ENCODE data around the gene S100B. TPM values are rescaled to one million over a fixed set of nuclear protein-coding genes. Genes with fewer than 3 reads are reported as not detected.
"Not testable (repeated sequence)": the region's sequence is repeated elsewhere in the genome, so short reads cannot be mapped to it uniquely, and the experiment has no call there.

S100B gene
- total RNA-seq, 3 donors from 2014 or later, result 25.6 to 242 (median 61.3) TPM

GRCh38 chr21:46597031-46597430 lies 7.9 kb downstream of the S100B start:
- Histone ChIP-seq H3K4me1 (no peaks in the 10 kb centered on the region), H3K4me3 (no peak overlapping the region), H3K9me3 (peaks cover 5 to 12% of the 10 kb centered on the region in 2 donors), H3K36me3 (no peaks in the 10 kb centered on the region), H3K27me3 (no peaks in the 10 kb centered on the region), H3K27ac (peak overlapping the region in 1 of 2 donors; percentile 25)
- DNase-seq (ENCODE audit: low spot score in 2 of 2), result no peak
- TF ChIP-seq POLR2A (IDR thresholded peaks at IDR 0.05), result no peak
- no peak for TF ChIP-seq POLR2AphosphoS5 (IDR thresholded peaks at IDR 0.05)
- TF ChIP-seq, protein P1, sequence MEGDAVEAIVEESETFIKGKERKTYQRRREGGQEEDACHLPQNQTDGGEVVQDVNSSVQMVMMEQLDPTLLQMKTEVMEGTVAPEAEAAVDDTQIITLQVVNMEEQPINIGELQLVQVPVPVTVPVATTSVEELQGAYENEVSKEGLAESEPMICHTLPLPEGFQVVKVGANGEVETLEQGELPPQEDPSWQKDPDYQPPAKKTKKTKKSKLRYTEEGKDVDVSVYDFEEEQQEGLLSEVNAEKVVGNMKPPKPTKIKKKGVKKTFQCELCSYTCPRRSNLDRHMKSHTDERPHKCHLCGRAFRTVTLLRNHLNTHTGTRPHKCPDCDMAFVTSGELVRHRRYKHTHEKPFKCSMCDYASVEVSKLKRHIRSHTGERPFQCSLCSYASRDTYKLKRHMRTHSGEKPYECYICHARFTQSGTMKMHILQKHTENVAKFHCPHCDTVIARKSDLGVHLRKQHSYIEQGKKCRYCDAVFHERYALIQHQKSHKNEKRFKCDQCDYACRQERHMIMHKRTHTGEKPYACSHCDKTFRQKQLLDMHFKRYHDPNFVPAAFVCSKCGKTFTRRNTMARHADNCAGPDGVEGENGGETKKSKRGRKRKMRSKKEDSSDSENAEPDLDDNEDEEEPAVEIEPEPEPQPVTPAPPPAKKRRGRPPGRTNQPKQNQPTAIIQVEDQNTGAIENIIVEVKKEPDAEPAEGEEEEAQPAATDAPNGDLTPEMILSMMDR (IDR thresholded peaks at IDR 0.05), result no peak
- intact Hi-C loops (cut with DNase I; ENCODE audit: low total_unique reads), result no loop called here

- TF ChIP-seq POLR2A (IDR thresholded peaks at IDR 0.05) (no peak), POLR2AphosphoS5 (IDR thresholded peaks at IDR 0.05) (no peak)
- TF ChIP-seq, protein P1 (IDR thresholded peaks at IDR 0.05), result no peak
- H3K36me3 ChIP-seq, result no peaks in the 10 kb centered on the region
- no peaks in the 10 kb centered on the region for H3K27me3 ChIP-seq
- H3K9me3 ChIP-seq, result peaks cover 5 to 17% of the 10 kb centered on the region in 2 donors
- DNase-seq (ENCODE audit: low spot score in 2 of 2), result no peak
- no peak overlapping the region for H3K4me3 ChIP-seq
- no peak overlapping the region for H3K27ac ChIP-seq
- no peaks in the 10 kb centered on the region for H3K4me1 ChIP-seq
- intact Hi-C loops (cut with DNase I; ENCODE audit: low total_unique reads), result no loop called here
Measured at GRCh38 chr21:46596201-46596600, 8.7 kb downstream of the S100B start.

- H3K36me3 ChIP-seq, result no peaks in the 10 kb centered on the region
- intact Hi-C loops (cut with DNase I; ENCODE audit: low total_unique reads), result no loop called here
- no peak overlapping the region for H3K27ac ChIP-seq
- H3K9me3 ChIP-seq, result peaks cover 5 to 17% of the 10 kb centered on the region in 2 donors
- TF ChIP-seq, protein P1 (IDR thresholded peaks at IDR 0.05), result no peak
- TF ChIP-seq POLR2A (IDR thresholded peaks at IDR 0.05), result no peak
- no peak for TF ChIP-seq POLR2AphosphoS5 (IDR thresholded peaks at IDR 0.05)
- H3K4me3 ChIP-seq, result no peak overlapping the region
- H3K4me1 ChIP-seq, result no peaks in the 10 kb centered on the region
- no peak for DNase-seq (ENCODE audit: low spot score in 2 of 2)
- no peaks in the 10 kb centered on the region for H3K27me3 ChIP-seq
Measured at GRCh38 chr21:46594276-46594675, 10.6 kb downstream of the S100B start.

DNA sequence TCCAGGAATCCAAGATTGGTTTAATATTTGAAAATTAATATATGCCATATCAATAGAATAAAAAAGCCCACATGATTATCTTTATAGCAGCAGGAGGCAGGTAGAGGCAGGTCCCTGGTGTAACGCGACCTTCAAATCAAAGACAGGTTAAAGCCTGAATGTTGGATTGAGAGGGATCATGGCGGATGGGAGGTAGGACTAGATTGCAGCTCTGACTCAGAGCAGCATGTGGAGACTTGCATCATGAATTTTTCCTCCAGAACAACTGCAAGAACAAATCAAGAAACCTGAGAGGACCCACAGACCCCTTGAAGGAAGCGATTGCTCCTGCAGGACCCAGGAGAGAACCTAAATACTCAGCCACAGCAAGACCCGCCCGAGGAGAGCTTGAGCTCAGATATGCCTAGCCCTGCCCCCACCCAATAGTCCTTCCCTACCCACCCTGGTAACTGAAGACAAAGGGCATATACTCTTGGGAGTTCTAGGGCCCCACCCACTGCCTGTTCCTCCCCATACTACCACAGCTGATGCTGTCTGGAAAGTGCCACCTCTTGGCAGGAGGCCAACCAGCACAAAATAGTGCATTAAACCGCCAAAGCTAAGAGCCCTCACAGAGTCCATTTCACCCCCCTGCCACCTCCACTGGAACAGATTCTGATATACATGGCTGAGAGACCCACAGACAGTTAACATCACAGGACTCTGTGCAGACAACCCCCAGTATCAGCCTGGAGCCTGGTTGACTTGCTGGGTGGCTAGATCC lies 19.5 kb downstream of the S100B start:
- H3K9me3 ChIP-seq, result peaks cover 3 to 9% of the 10 kb centered on the region in 2 donors
- H3K27me3 ChIP-seq, result no peaks in the 10 kb centered on the region
- H3K4me3 ChIP-seq, result no peak overlapping the region
- H3K4me1 ChIP-seq, result no peaks in the 10 kb centered on the region
- no peak for DNase-seq (ENCODE audit: low spot score in 2 of 2)
- H3K27ac ChIP-seq, result no peak overlapping the region
- H3K36me3 ChIP-seq, result no peaks in the 10 kb centered on the region
- no peak for TF ChIP-seq POLR2A (IDR thresholded peaks at IDR 0.05)
- TF ChIP-seq, protein P1 (IDR thresholded peaks at IDR 0.05), result no peak
- TF ChIP-seq POLR2AphosphoS5 (IDR thresholded peaks at IDR 0.05), result no peak
- intact Hi-C loops (cut with DNase I; ENCODE audit: low total_unique reads), result no loop called here

DNA sequence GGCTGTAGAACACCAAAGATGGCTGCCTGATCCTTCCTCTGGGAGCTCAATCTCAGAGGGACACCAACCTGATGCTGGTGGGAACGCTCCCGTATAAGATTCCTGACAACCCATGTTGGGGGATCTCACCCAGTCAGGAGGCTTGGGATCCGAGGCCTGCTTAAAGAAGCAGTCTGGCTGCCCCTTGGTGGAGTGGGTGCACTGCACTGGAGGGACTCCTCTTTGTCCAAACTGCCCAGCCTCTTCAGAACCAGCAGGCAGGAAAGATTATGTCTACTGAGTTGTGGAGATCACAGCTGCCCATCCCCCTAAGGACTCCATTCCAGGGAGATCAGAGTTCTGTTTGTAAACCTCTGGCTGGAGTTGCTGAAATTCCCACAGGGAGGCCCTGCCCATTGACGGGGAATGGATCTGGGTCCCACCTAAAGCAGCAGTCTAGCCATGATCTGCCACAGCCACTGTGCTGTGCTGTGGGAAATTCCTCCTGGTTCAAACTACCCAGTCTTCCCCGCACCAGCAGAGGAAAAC lies 23.0 kb downstream of the S100B start:
- intact Hi-C loops (cut with DNase I; ENCODE audit: low total_unique reads), result no loop called here
- H3K27me3 ChIP-seq, result no peaks in the 10 kb centered on the region

GRCh38 chr21:46579394-46579793 lies 25.5 kb downstream of the S100B start:
- H3K4me3 ChIP-seq; H3K27ac ChIP-seq; H3K36me3 ChIP-seq; H3K4me1 ChIP-seq; DNase-seq (ENCODE audit: low spot score in 2 of 2); H3K27me3 ChIP-seq; intact Hi-C loops (cut with DNase I; ENCODE audit: low total_unique reads): not testable (repeated sequence)
- peaks cover 16 to 19% of the 10 kb centered on the region in 2 donors for H3K9me3 ChIP-seq

More for the DNA sequence above, 23.0 kb downstream of the S100B start:
- no peaks in the 10 kb centered on the region for H3K4me1 ChIP-seq
- H3K4me3 ChIP-seq, result no peak overlapping the region
- DNase-seq (ENCODE audit: low spot score in 2 of 2), result no peak
- no peak for TF ChIP-seq POLR2AphosphoS5 (IDR thresholded peaks at IDR 0.05)
- no peak overlapping the region for H3K27ac ChIP-seq
- H3K9me3 ChIP-seq, result peaks cover 19 to 21% of the 10 kb centered on the region in 2 donors
- H3K36me3 ChIP-seq, result no peaks in the 10 kb centered on the region

- intact Hi-C loops (cut with DNase I; ENCODE audit: low total_unique reads); H3K27ac ChIP-seq; DNase-seq (ENCODE audit: low spot score in 2 of 2); H3K4me3 ChIP-seq; H3K4me1 ChIP-seq; H3K27me3 ChIP-seq; H3K36me3 ChIP-seq: not testable (repeated sequence)
- peaks cover 19 to 21% of the 10 kb centered on the region in 2 donors for H3K9me3 ChIP-seq
Measured at GRCh38 chr21:46577786-46578185, 27.1 kb downstream of the S100B start.

Data from breast epithelium (tissue), 4 donors.